CD4-positive, alpha-beta T cell treated with Interleukin-17A for 1 hour (primary cell): ENCODE measurements around the gene C17orf114.

Experiments
- DNase-seq: peaks from one replicate; pipeline ENCODE4 v3.0.0-alpha.2; 2020

Gene C17orf114

GRCh38 chr17:4786106-4786511 is 16.0 kb downstream of the C17orf114 start, which contains the start of gene VMO1:
TSS of gene VMO1 (minus strand) at chr17:4786364. CDS start at chr17:4786352, 12 bp downstream.
- no peak for DNase-seq

- no peak for DNase-seq
Measured at GRCh38 chr17:4785311-4786105, 16.6 kb downstream of the C17orf114 start.

- no peak for DNase-seq
Measured at GRCh38 chr17:4782652-4783051, 19.5 kb downstream of the C17orf114 start.

GRCh38 chr17:4780325-4780955 is 21.7 kb downstream of the C17orf114 start:
- DNase-seq, result no peak

GRCh38 chr17:4777969-4778760 is 24.0 kb downstream of the C17orf114 start:
- DNase-seq, result no peak

- DNase-seq, result no peak
Measured at GRCh38 chr17:4772235-4772613, 29.9 kb downstream of the C17orf114 start.

GRCh38 chr17:4771519-4772234 is 30.5 kb downstream of the C17orf114 start, which contains the start of gene TM4SF5:
TSS of gene TM4SF5 (plus strand) at chr17:4771886. CDS start at chr17:4771923, 37 bp downstream.
- DNase-seq, result no peak

GRCh38 chr17:4769628-4770027 is 32.5 kb downstream of the C17orf114 start:
- DNase-seq, result no peak

GRCh38 chr17:4768298-4768697 is 33.8 kb downstream of the C17orf114 start:
- DNase-seq, result no peak

- no peak for DNase-seq
Measured at GRCh38 chr17:4766723-4767122, 35.4 kb downstream of the C17orf114 start.

- DNase-seq, result peak; percentile 22
Measured at GRCh38 chr17:4766201-4766600, 35.9 kb downstream of the C17orf114 start.

GRCh38 chr17:4764595-4764994 is 37.5 kb downstream of the C17orf114 start:
- DNase-seq, result no peak

GRCh38 chr17:4759776-4760236 is 42.3 kb downstream of the C17orf114 start:
- DNase-seq, result peak; percentile 20

GRCh38 chr17:4753392-4753791 is 48.7 kb downstream of the C17orf114 start:
- no peak for DNase-seq

- DNase-seq, result no peak
Measured at GRCh38 chr17:4751932-4752331, 50.2 kb downstream of the C17orf114 start.
